GM23248 (cell line): ENCODE results near the gene SYCE3.

ENCODE experiments used
- EZH2 ChIP-seq: fragments of 200-600 bp; sonication (generic); IDR thresholded peaks from 2 replicates; pipeline ENCODE4 v1.6.1; 2018; ENCODE audit warnings: antibody characterized with exemption, mild to moderate bottlenecking; ENCODE audit not compliant: insufficient read depth, poor library complexity, severe bottlenecking
- EZH2phosphoT487 ChIP-seq: fragments of 200-600 bp; sonication (generic); IDR thresholded peaks from 2 replicates; pipeline ENCODE4 v1.6.1; 2018; ENCODE audit warnings: antibody characterized with exemption, moderate library complexity, mild to moderate bottlenecking, low read depth; ENCODE audit not compliant: insufficient read depth

DNA sequence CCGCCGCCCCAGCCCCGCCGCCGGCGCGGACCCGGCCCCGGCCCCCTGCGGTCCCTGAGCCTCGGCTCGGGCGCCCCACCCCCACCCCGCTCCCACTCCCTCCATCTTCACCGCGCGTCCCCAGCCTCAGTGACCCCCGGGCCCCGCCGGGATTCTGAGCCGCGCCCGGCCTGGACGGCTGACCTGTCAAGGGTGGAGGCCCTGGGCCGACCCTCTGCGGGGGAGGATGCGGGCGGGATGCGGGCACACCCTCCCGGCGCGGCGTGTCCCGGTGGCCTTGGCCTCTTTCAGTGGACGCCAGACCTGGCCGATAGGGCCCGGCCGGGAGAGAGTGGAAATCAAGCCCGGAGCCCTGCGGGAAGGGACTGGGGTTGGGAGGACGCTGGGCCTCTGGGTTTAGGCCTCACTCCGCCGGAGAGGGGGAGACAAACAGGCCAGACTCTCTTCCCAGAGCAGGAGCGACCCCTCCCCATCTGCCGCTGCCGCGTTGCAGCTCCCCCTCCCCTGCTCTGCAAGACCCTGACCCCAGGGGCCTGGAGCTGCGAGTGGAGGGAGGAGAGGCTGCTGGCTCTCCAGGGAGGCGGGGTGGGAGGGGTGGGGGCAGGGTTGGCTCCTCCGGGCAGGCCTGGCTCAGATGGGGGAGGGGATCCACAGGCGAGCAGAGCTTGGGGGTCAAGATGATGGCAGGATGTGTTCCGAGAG is 38.4 kb upstream of the SYCE3 start:
- TF ChIP-seq EZH2 (no peak), EZH2phosphoT487 (no peak)
